Effector CD8-positive, alpha-beta T cell (primary cell): ENCODE measurements around the gene PRRC2B.
A peak's percentile ranks its signal among the peaks of the same experiment; 100 is the strongest.
"Not testable (repeated sequence)": the region's sequence is repeated elsewhere in the genome, so short reads cannot be mapped to it uniquely, and the experiment has no call there.

Source experiments
- DNase-seq: peaks from one replicate; lab custom pipeline; 2025; lab: John Stamatoyannopoulos, UW

PRRC2B gene

GRCh38 chr9:131485728-131486422, 92.0 kb downstream of the PRRC2B start:
- no peak for DNase-seq

DNA sequence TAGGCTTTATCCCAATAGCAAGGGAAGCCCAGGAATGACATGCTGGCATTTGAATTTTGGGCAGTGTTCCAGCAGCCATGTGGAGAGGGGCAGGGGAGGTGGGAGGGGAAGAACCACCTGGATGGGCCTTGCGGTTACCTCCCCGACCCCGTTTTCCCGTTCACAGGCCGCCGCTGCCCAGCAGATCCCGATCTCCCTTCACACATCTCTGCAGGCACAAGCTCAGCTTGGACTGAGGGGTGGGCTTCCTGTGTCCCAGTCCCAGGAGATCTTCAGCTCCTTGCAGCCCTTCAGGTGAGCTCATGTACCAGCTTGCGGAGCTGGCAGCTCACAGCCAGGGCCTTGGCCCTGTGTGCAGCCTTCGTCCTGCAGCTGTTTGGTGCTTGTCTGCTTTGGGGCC, 93.1 kb downstream of the PRRC2B start:
- no peak for DNase-seq

GRCh38 chr9:131487621-131488031, 93.7 kb downstream of the PRRC2B start:
- DNase-seq: no peak

GRCh38 chr9:131490514-131490913, 96.6 kb downstream of the PRRC2B start:
- DNase-seq: no peak

- no peak for DNase-seq
Measured at GRCh38 chr9:131491001-131491710, 97.3 kb downstream of the PRRC2B start.

DNA sequence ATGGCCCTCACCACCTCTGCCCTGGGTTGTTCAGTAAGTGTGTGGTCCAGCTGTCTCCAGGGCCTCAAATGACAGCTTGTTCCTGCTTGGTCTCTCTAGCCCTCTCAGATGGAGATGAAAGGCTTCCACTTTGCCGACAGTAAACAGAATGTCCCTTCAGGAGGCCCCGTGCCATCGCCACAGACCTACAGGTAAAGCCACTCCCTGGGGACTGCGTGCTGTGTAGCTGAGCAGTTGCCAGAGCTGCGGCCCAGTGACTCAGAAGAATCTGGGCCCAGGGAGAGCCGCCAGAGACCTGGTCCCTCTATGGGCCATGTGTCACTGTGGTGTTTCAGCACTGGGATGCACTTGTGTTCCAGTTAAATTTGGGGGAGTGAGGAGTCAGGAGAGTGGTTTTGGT, 98.2 kb downstream of the PRRC2B start:
- no peak for DNase-seq

DNA sequence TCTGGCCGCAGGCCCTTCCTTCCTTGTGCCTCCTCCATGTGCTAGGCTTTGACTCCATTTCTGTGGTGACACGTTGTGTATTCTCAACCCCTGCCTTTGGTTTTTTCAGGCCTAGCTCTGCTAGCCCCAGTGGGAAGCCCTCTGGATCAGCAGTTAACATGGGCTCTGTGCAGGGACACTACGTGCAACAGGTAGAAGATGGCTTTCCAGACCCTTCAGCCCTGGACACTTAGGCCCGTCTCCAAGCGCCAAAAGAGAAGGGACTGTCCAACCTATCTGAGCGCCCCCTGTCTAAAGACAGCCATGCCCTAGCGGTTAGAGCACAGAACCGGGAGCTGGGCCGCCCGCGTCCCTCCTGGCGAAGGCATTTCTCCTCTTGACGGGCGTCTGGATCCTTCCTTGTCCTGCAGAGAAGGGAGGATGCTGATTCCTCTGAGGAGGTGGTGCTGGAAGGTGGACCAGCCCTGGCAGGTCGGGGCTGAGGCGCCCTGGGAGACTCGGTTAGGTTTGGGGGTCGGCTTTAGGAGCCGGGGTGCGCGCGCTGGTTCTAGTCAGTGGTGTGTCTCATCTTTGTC, 100.5 kb downstream of the PRRC2B start:
- DNase-seq: no peak

GRCh38 chr9:131495785-131496184, 101.9 kb downstream of the PRRC2B start:
- no peak for DNase-seq

- DNase-seq: no peak
Measured at GRCh38 chr9:131496844-131497405, 103.0 kb downstream of the PRRC2B start.

- no peak for DNase-seq
Measured at GRCh38 chr9:131499254-131499767, 105.4 kb downstream of the PRRC2B start.

DNA sequence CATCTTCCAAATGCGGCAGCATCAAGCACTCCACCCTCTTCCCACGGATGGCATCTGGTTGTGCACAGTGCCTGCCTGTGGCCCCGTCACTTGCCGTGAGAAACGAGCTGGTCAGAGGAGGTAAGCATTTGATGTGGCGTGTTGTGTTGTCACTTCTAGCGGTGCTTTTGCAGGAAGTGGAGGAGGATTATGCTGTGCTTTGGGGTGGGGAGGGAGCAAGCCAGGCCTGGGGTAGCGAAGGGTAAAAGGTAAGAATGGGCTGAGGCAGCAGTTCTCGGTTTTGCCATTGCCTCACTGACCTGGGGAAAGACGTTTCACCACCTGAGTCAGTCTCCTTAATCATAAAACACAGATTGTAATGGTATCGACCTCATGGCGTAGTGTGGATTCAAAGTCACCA, 106.5 kb downstream of the PRRC2B start:
- DNase-seq: peak; percentile 43

GRCh38 chr9:131500939-131501541, 107.2 kb downstream of the PRRC2B start:
- no peak for DNase-seq

GRCh38 chr9:131502781-131503625, 109.1 kb downstream of the PRRC2B start, which contains the start of gene POMT1:
TSS of gene POMT1 (plus strand) at chr9:131502918. CDS start at chr9:131504219, 1,301 bp downstream.
- peak; percentile 84 for DNase-seq

DNA sequence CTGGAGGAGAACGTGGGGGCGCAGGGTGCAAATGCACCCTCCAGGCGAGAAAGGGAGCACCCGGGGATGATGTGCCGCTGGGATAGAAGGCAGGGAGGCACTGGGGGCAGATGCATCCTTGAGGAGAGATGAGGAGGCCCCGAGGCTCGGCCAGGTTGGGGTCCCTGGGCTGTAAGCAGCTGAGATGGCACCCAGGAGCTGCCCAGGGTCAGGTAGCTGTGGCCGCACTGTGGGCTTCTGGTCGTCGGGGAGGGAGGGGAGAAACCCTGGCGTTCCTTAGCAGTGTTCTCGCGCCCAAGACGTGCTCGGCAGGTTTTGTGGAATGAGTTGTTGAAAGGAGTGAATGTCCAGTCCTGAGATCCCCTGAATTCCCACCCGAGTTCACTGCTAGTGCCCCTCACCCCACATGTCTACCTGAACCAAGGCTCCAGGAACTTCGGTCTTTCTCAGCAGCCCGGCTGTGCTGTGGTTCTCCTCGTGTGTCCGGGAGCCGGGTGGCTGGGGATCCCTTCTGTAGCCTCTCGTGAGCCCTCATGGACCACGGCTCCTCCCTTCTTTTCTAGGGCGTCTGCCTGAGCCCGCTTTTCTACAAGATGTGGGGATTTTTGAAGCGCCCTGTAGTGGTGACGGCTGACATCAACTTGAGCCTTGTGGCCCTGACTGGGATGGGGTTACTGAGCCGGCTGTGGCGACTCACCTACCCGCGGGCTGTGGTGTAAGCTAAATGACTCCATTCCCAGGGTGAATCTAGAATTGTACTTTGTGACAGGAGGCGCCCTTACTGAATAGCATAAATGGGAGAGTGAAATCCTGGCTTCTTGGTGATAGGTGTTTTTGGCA, 110.0 kb downstream of the PRRC2B start:
- DNase-seq: peak; percentile 8

DNA sequence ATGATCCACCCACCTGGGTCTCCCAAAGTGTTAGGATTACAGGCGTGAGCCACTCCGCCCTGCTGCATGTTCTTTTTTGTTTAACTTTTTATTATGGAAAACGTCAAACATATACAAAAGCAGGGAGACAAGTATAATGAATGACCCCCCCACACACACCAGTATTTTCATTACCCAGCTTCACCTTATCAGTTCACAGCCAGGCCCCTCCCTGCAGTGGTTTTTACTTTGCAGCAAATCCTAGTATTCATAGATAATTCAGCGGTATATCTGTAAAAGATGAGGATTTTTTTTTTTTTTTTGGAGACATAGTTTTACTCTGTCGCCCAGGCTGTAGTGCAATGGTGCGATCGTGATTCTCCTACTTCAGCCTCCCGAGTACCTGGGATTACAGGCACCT, 111.1 kb downstream of the PRRC2B start:
- no peak for DNase-seq

GRCh38 chr9:131511416-131511815, 117.5 kb downstream of the PRRC2B start:
- no peak for DNase-seq

DNA sequence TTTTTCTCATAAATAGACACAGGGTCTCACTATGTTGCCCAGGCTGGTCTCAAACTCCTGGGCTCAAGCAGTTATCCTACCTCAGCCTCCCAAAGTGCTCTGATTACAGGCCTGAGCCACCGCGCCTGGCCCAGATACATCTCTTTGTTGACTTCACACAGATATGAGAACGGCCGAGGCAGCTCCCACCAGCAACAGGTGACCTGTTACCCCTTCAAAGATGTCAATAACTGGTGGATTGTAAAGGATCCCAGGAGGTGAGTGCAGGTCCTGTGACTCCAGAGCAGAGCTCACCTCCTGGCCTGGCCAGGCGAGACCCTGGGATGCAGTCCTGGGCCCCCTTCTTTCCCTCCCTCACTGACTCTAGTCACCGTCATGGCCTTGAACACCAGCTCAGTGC, 118.0 kb downstream of the PRRC2B start:
- DNase-seq: no peak

- DNase-seq: no peak
Measured at GRCh38 chr9:131513177-131513576, 119.3 kb downstream of the PRRC2B start.

DNA sequence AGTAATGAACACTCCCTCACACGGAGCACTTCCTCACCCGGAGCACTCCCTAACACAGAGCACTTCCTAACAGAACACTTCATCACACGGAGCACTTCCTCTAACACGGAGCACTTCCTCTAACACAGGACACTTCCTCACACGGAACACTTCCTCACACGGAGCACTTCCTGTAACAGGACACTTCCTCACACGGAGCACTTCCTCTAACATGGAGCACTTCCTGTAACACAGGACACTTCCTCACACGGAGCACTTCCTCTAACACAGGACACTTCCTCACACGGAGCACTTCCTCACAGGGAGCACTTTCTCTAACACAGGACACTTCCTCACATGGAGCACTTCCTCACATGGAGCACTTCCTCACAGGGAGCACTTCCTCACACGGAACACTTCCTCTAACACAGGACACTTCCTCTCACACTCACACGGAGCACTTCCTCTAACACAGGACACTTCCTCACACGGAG, 121.7 kb downstream of the PRRC2B start:
- DNase-seq: not testable (repeated sequence)

- no peak for DNase-seq
Measured at GRCh38 chr9:131516100-131516499, 122.2 kb downstream of the PRRC2B start.
